IMR-90 (cell line): Measurements from ENCODE around the gene HCFC1R1. TPM values are rescaled to one million over a fixed set of nuclear protein-coding genes. Genes with fewer than 3 reads are reported as not detected.

Experiments used
- ATAC-seq: fragments of 200-7000 bp; cut with Tn5 transposase; 2 replicates; pipeline ENCODE4 v1.9.1; 2020; ENCODE audit warnings: low read depth, mild to moderate bottlenecking, moderate library complexity
- BruUV-seq: library from RNA; stranded (reverse); fragments of 400-500 nt; replicated peaks from 2 replicates; lab custom pipeline; 2021; lab: Mats Ljungman, UMichigan
- CTCF ChIA-PET: fragments of 300-600 bp; formaldehyde crosslinking; extraction: SDS; loops from one replicate; lab custom pipeline; 2021; ENCODE audit warnings: antibody characterized with exemption; lab: Yijun Ruan, JAX
- POLR2A ChIA-PET: fragments of 300-600 bp; sonication (Branson Sonifier 250); formaldehyde crosslinking; loops from one replicate; lab custom pipeline; 2022; ENCODE audit warnings: antibody characterized with exemption; ENCODE audit not compliant: unreplicated experiment; lab: Charles Lee
- DNase-seq: peaks from one replicate; pipeline ENCODE4 v3.0.0; 2013
- H2AFZ ChIP-seq: replicated peaks from 2 replicates; pipeline ENCODE3; 2013; ENCODE audit warnings: low read length, mild to moderate bottlenecking; ENCODE audit not compliant: poor library complexity
- H2AK5ac ChIP-seq: 2 replicates; pipeline ENCODE4 v1.6.1; 2013; ENCODE audit warnings: low read depth, low read length, inconsistent platforms
- H2AK9ac ChIP-seq: replicated peaks from 2 replicates; pipeline ENCODE3; 2013; ENCODE audit warnings: mild to moderate bottlenecking, low read depth, low read length, moderate library complexity; ENCODE audit not compliant: poor library complexity
- H2BK120ac ChIP-seq: 2 replicates; pipeline ENCODE4 v1.6.1; 2013; ENCODE audit warnings: low read depth, low read length, inconsistent platforms
- H2BK15ac ChIP-seq: 3 replicates; pipeline ENCODE4 v1.6.1; 2013; ENCODE audit warnings: low read depth, low read length, inconsistent platforms
- H2BK20ac ChIP-seq: 2 replicates; pipeline ENCODE4 v1.6.1; 2013; ENCODE audit warnings: low read depth, mild to moderate bottlenecking, inconsistent platforms, low read length, moderate library complexity
- H2BK5ac ChIP-seq: 2 replicates; pipeline ENCODE4 v1.6.1; 2013; ENCODE audit warnings: mild to moderate bottlenecking, low read depth, low read length, inconsistent platforms; ENCODE audit not compliant: poor library complexity, severe bottlenecking
- H3K14ac ChIP-seq: replicated peaks from 2 replicates; pipeline ENCODE4 v1.6.1; 2013; ENCODE audit warnings: low read depth, low read length, inconsistent platforms
- H3K18ac ChIP-seq: 2 replicates; pipeline ENCODE4 v1.6.1; 2013; ENCODE audit warnings: low read depth, low read length, control low read depth
- H3K23ac ChIP-seq: 2 replicates; pipeline ENCODE4 v1.6.1; 2013; ENCODE audit warnings: low read depth, low read length, inconsistent platforms
- H3K27ac ChIP-seq: 2 replicates; pipeline ENCODE4 v1.5.1; 2013; ENCODE audit warnings: mild to moderate bottlenecking, control low read depth, low read length; ENCODE audit not compliant: insufficient read depth
- H3K27me3 ChIP-seq: 2 replicates; pipeline ENCODE4 v1.6.1; 2013; ENCODE audit warnings: low read length; ENCODE audit not compliant: control insufficient read depth, insufficient read depth
- H3K36me3 ChIP-seq: 2 replicates; pipeline ENCODE4 v1.6.1; 2013; ENCODE audit warnings: low read length, mixed read lengths; ENCODE audit not compliant: control insufficient read depth, insufficient read depth
- H3K4ac ChIP-seq: 2 replicates; pipeline ENCODE4 v1.6.1; 2013; ENCODE audit warnings: low read depth, low read length, inconsistent platforms
- H3K4me1 ChIP-seq: 2 replicates; pipeline ENCODE4 v1.6.1; 2013; ENCODE audit warnings: low read length, mixed read lengths; ENCODE audit not compliant: control insufficient read depth, insufficient read depth
- H3K4me2 ChIP-seq: 2 replicates; pipeline ENCODE4 v1.6.1; 2013; ENCODE audit warnings: low read depth, mild to moderate bottlenecking, control low read depth, low read length, moderate library complexity
- H3K4me3 ChIP-seq: 2 replicates; pipeline ENCODE4 v1.5.1; 2013; ENCODE audit warnings: low read depth, mild to moderate bottlenecking, control low read depth, low read length, moderate library complexity; ENCODE audit not compliant: insufficient read depth
- H3K56ac ChIP-seq: 2 replicates; pipeline ENCODE4 v1.6.1; 2013; ENCODE audit warnings: low read length, inconsistent platforms; ENCODE audit not compliant: insufficient read depth; ENCODE audit errors: extremely low read depth
- H3K79me1 ChIP-seq, 2 experiments: 2 replicates each; pipeline ENCODE4 v1.6.1; 2013; ENCODE audit warnings: low read length in 2 of 2, inconsistent platforms in 1 of 2, low read depth in 1 of 2
- H3K9ac ChIP-seq: 2 replicates; pipeline ENCODE4 v1.6.1; 2013; ENCODE audit warnings: low read depth, low read length, control low read depth
- H3K9me1 ChIP-seq: 2 replicates; pipeline ENCODE4 v1.6.1; 2013; ENCODE audit warnings: low read length, inconsistent platforms; ENCODE audit not compliant: insufficient read depth
- H3K9me3 ChIP-seq: 2 replicates; pipeline ENCODE4 v1.6.1; 2013; ENCODE audit warnings: low read length; ENCODE audit not compliant: control insufficient read depth, insufficient read depth
- H4K20me1 ChIP-seq: 2 replicates; pipeline ENCODE4 v1.6.1; 2013; ENCODE audit warnings: low read length, inconsistent platforms; ENCODE audit not compliant: insufficient read depth
- H4K5ac ChIP-seq: 2 replicates; pipeline ENCODE4 v1.6.1; 2013; ENCODE audit warnings: mild to moderate bottlenecking, low read depth, low read length, control low read depth
- H4K8ac ChIP-seq, 2 experiments: 2 replicates each; pipeline ENCODE4 v1.6.1; 2013; ENCODE audit warnings: low read depth in 2 of 2, low read length in 2 of 2, control low read depth in 1 of 2, inconsistent platforms in 1 of 2
- H4K91ac ChIP-seq: 2 replicates; pipeline ENCODE4 v1.6.1; 2013; ENCODE audit warnings: low read depth, low read length, inconsistent platforms; ENCODE audit not compliant: insufficient read depth
- BHLHE40 ChIP-seq: fragments of 150-350 bp; IDR thresholded peaks from 2 replicates; pipeline ENCODE4 v1.6.1; 2016; ENCODE audit warnings: mild to moderate bottlenecking, low read depth, low read length
- CEBPB ChIP-seq: IDR thresholded peaks from 2 replicates; pipeline ENCODE4 v1.6.1; 2012; ENCODE audit warnings: low read depth, low read length, improper control_type of control experiment
- CHD1 ChIP-seq: IDR thresholded peaks from 2 replicates; pipeline ENCODE4 v1.6.1; 2012; ENCODE audit warnings: low read depth, low read length, improper control_type of control experiment
- CTCF ChIP-seq: conservative IDR thresholded peaks from 2 replicates; pipeline ENCODE4 v1.5.1; 2012; ENCODE audit warnings: mild to moderate bottlenecking, low read depth, low read length, improper control_type of control experiment
- FOS ChIP-seq: fragments of 150-350 bp; IDR thresholded peaks from 2 replicates; pipeline ENCODE4 v1.6.1; 2016; ENCODE audit warnings: low read depth, low read length
- MAFK ChIP-seq: IDR thresholded peaks from 2 replicates; pipeline ENCODE4 v1.6.1; 2012; ENCODE audit warnings: low read depth, low read length, improper control_type of control experiment
- MXI1 ChIP-seq: IDR thresholded peaks from 2 replicates; pipeline ENCODE4 v1.6.1; 2012; ENCODE audit warnings: low read depth, mild to moderate bottlenecking, low read length, moderate library complexity, borderline replicate concordance
- NFE2L2 ChIP-seq: fragments of 150-350 bp; IDR thresholded peaks from 2 replicates; pipeline ENCODE4 v1.6.1; 2016; ENCODE audit warnings: low read depth, mild to moderate bottlenecking, low read length
- POLR2A ChIP-seq: IDR thresholded peaks from 2 replicates; pipeline ENCODE4 v1.6.1; 2012; ENCODE audit warnings: mild to moderate bottlenecking, low read depth, low read length
- RAD21 ChIP-seq: IDR thresholded peaks from 2 replicates; pipeline ENCODE4 v1.6.1; 2012; ENCODE audit warnings: low read length, improper control_type of control experiment
- RCOR1 ChIP-seq: IDR thresholded peaks from 2 replicates; pipeline ENCODE4 v1.6.1; 2012; ENCODE audit warnings: mild to moderate bottlenecking, low read length, improper control_type of control experiment; ENCODE audit not compliant: insufficient replicate concordance
- RFX5 ChIP-seq: IDR thresholded peaks from 2 replicates; pipeline ENCODE4 v1.8.0; 2012; ENCODE audit warnings: low read depth, mild to moderate bottlenecking, low read length, moderate library complexity
- USF2 ChIP-seq: fragments of 150-350 bp; IDR thresholded peaks from 2 replicates; pipeline ENCODE4 v1.6.1; 2017; ENCODE audit warnings: mild to moderate bottlenecking, antibody characterized with exemption, low read length, low read depth
- WGBS, 2 experiments: methylation state at CpG; one replicate each; pipeline versions ENCODE4 v1.1.5 to v1.1.7; 2013; ENCODE audit warnings: missing lambda C conversion rate in 2 of 2; ENCODE audit not compliant: insufficient read length in 1 of 2; ENCODE audit errors: extremely low coverage in 2 of 2; 5-methylcytosine and 5-hydroxymethylcytosine counted together
- dilution Hi-C: fragments of 300-500 bp; cut with HindIII; formaldehyde crosslinking; loops from one replicate; pipeline ENCODE4 v1.14.3; 2018; ENCODE audit warnings: low sequenced_read_pairs; ENCODE audit not compliant: unreplicated experiment
- in situ Hi-C: fragments of 300-500 bp; cut with MboI; formaldehyde crosslinking; loops from 3 replicates; pipeline ENCODE4 v1.14.3; 2019; ENCODE audit warnings: low sequenced_read_pairs, inconsistent platforms, mixed read lengths
- intact Hi-C: fragments of 100-400 bp; cut with micrococcal nuclease; formaldehyde crosslinking; loops from 2 replicates; pipeline ENCODE4 v1.10.0; 2022
- polyA plus RNA-seq, 3 experiments: library from polyadenylated mRNA; depleted of rRNA; stranded (reverse); fragments of >200 nt; gene quantifications; 2 replicates each; pipeline ENCODE4 v1.2.3, GENCODE V29; 2012; ENCODE audit warnings: low replicate concordance in 1 of 3
- total RNA-seq: library from RNA; depleted of rRNA; stranded (reverse); fragments of >200 nt; gene quantifications from 2 replicates; pipeline ENCODE4 v1.2.3, GENCODE V29; 2012

The HCFC1R1 gene
- total and polyA plus RNA-seq, 2 of the 4 experiments (the other 2 are of a cell fraction) = 7.2 to 57.9 TPM

GRCh38 chr16:2999929-3000328 is 23.8 kb downstream of the HCFC1R1 start:
- H3K79me1 ChIP-seq = no peaks in the 10 kb centered on the region
- H2AFZ ChIP-seq = no peak overlapping the region
- H3K56ac ChIP-seq = no peak overlapping the region
- no peak overlapping the region for H4K91ac ChIP-seq
- H4K20me1 ChIP-seq = no peaks in the 10 kb centered on the region
- H3K14ac ChIP-seq = no peak overlapping the region
- no peaks in the 10 kb centered on the region for H3K9me1 ChIP-seq
- BruUV-seq = no TSS peak
- no peak overlapping the region for H2BK15ac ChIP-seq
- H3K9me3 ChIP-seq = no peaks in the 10 kb centered on the region
- H3K4me2 ChIP-seq = no peak overlapping the region
- ATAC-seq = no peak
- WGBS, 2 experiments = 100% methylated on average over 1 of the region's 6 CpGs; no CpG with 5 or more reads in 1 of the 2 experiments
- TF ChIP-seq MXI1 (no peak), CTCF (no peak), MAFK (no peak), NFE2L2 (no peak), RCOR1 (no peak), CEBPB (no peak), BHLHE40 (no peak), RFX5 (no peak), CHD1 (no peak), USF2 (no peak), RAD21 (no peak), POLR2A (no peak), FOS (no peak)
- H3K36me3 ChIP-seq = no peaks in the 10 kb centered on the region
- no peak overlapping the region for H2BK20ac ChIP-seq
- H3K27ac ChIP-seq = no peak overlapping the region
- no peak overlapping the region for H2BK5ac ChIP-seq
- peaks cover 52% of the 10 kb centered on the region for H3K27me3 ChIP-seq
- no peak overlapping the region for H3K23ac ChIP-seq
- intact Hi-C loops = no loop called here
- no peak overlapping the region for H3K18ac ChIP-seq
- no peak overlapping the region for H2AK5ac ChIP-seq
- no peak overlapping the region for H4K8ac ChIP-seq
- no peak overlapping the region for H2BK120ac ChIP-seq
- ChIA-PET POLR2A (no interaction called here), CTCF (no interaction called here)
- DNase-seq = no peak
- H2AK9ac ChIP-seq = no peak overlapping the region
- H3K4ac ChIP-seq = no peak overlapping the region
- H3K4me3 ChIP-seq = no peak overlapping the region
- dilution Hi-C loops = no loop called here
- H3K9ac ChIP-seq = no peak overlapping the region
- no peaks in the 10 kb centered on the region for H3K4me1 ChIP-seq
- in situ Hi-C loops = no loop called here
- H4K5ac ChIP-seq = no peak overlapping the region
